Measurements from ENCODE around the gene FSD2.

DNA sequence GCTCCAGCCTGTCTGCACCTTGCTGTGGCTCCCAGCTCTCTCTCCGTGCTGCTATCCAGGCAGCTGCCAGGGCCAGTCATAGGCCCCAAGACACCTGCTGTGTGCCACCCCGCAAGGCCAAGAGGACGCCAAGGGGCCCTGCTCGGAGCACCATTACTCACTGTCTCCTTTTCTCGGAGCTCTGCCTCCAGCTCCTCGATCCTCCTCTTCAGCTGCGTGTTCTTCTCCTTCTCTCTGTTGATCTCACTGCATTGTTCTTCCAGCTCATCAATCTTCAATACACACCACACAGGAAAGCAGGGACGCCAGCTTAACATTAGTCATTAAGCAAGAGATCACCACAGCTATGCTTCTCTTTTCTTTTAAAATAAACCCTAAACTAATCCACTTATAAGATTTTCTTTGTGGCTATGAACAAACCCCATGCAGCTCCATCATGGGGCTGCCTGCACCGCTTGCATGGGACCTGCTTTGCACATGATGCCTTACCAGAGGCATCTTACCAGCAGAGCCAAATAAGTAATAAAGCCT is 46.2 kb upstream of the FSD2 start:
- TF ChIP-seq, protein P1, sequence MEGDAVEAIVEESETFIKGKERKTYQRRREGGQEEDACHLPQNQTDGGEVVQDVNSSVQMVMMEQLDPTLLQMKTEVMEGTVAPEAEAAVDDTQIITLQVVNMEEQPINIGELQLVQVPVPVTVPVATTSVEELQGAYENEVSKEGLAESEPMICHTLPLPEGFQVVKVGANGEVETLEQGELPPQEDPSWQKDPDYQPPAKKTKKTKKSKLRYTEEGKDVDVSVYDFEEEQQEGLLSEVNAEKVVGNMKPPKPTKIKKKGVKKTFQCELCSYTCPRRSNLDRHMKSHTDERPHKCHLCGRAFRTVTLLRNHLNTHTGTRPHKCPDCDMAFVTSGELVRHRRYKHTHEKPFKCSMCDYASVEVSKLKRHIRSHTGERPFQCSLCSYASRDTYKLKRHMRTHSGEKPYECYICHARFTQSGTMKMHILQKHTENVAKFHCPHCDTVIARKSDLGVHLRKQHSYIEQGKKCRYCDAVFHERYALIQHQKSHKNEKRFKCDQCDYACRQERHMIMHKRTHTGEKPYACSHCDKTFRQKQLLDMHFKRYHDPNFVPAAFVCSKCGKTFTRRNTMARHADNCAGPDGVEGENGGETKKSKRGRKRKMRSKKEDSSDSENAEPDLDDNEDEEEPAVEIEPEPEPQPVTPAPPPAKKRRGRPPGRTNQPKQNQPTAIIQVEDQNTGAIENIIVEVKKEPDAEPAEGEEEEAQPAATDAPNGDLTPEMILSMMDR (IDR thresholded peaks at IDR 0.05), result no peak
- TF ChIP-seq EP300 (IDR thresholded peaks at IDR 0.05), result no peak
- no peak for TF ChIP-seq POLR2A (IDR thresholded peaks at IDR 0.05)
- TF ChIP-seq POLR2AphosphoS5 (IDR thresholded peaks at IDR 0.05), result no peak

All from upper lobe of left lung (tissue), 4 donors.